ENCODE measurements around the gene ADAM33. TPM values are rescaled to one million over a fixed set of nuclear protein-coding genes. Genes with fewer than 3 reads are reported as not detected.

The ADAM33 gene
- total RNA-seq, 1 experiment from 2014 or later = not detected

GRCh38 chr20:3658019-3658715 lies 23.6 kb downstream of the ADAM33 start:
- no peaks in the 10 kb centered on the region for H3K27me3 ChIP-seq (ENCODE audit: insufficient read depth, low read depth)

DNA sequence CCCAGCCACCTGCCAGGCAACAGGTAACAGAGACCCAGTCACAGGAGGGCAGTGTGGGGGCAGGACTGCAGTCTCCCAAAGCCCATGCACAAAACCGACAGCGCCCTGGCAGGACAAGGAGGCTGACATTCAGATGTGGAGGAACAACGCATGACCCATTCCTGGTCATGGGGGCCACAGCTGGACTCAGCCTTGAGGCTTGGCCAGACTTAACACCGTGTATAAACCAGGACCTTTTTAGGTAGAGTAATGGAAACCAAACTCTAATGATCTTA lies 26.7 kb downstream of the ADAM33 start:
- intact Hi-C loops (cut with micrococcal nuclease; ENCODE audit: unreplicated experiment) = no loop called here
- no peaks in the 10 kb centered on the region for H4K20me1 ChIP-seq (ENCODE audit: insufficient read depth)
- CTCF ChIA-PET = interaction anchor here (0.5 kb wide), 1 partner anchor 12 kb away, joined by 4 read pairs; no protein-coding TSS in a partner anchor
- H3K4me3 ChIP-seq = no peak overlapping the region
- no peak for DNase-seq
- BruUV-seq (replicated peaks) = no TSS peak
- POLR2A ChIA-PET (ENCODE audit: unreplicated experiment) = no interaction called here
- H3K27ac ChIP-seq = no peak overlapping the region
- no peaks in the 10 kb centered on the region for H3K79me2 ChIP-seq (ENCODE audit: low read depth)
- H3K9me2 ChIP-seq (ENCODE audit: insufficient read depth) = no peaks in the 10 kb centered on the region
- no peaks in the 10 kb centered on the region for H3K27me3 ChIP-seq (ENCODE audit: insufficient read depth, low read depth)
- H2AFZ ChIP-seq = no peak overlapping the region
- no peaks in the 10 kb centered on the region for H3K36me3 ChIP-seq (ENCODE audit: low read depth)
- H3K9me3 ChIP-seq (ENCODE audit: insufficient read depth, low read depth) = no peaks in the 10 kb centered on the region
- no peak overlapping the region for H3K4me2 ChIP-seq
- no peaks in the 10 kb centered on the region for H3K4me1 ChIP-seq (replicated peaks; ENCODE audit: insufficient read depth)
- no peaks in the 10 kb centered on the region for H3F3A ChIP-seq (ENCODE audit: insufficient read depth, low read depth)
- no peak for TF ChIP-seq EZH2 (IDR thresholded peaks at IDR 0.05; ENCODE audit: low read depth)
- TF ChIP-seq, protein P1, sequence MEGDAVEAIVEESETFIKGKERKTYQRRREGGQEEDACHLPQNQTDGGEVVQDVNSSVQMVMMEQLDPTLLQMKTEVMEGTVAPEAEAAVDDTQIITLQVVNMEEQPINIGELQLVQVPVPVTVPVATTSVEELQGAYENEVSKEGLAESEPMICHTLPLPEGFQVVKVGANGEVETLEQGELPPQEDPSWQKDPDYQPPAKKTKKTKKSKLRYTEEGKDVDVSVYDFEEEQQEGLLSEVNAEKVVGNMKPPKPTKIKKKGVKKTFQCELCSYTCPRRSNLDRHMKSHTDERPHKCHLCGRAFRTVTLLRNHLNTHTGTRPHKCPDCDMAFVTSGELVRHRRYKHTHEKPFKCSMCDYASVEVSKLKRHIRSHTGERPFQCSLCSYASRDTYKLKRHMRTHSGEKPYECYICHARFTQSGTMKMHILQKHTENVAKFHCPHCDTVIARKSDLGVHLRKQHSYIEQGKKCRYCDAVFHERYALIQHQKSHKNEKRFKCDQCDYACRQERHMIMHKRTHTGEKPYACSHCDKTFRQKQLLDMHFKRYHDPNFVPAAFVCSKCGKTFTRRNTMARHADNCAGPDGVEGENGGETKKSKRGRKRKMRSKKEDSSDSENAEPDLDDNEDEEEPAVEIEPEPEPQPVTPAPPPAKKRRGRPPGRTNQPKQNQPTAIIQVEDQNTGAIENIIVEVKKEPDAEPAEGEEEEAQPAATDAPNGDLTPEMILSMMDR (conservative IDR thresholded peaks at IDR 0.05) = no peak

More at GRCh38 chr20:3658019-3658715, 23.6 kb downstream of the ADAM33 start:
- Histone ChIP-seq H3K79me2 (ENCODE audit: low read depth) (no peaks in the 10 kb centered on the region), H3K27ac (no peak overlapping the region), H3K4me3 (no peak overlapping the region), H3K9me2 (ENCODE audit: insufficient read depth) (no peaks in the 10 kb centered on the region), H3K4me1 (replicated peaks; ENCODE audit: insufficient read depth) (no peaks in the 10 kb centered on the region), H3K9me3 (ENCODE audit: insufficient read depth, low read depth) (no peaks in the 10 kb centered on the region), H3F3A (ENCODE audit: insufficient read depth, low read depth) (no peaks in the 10 kb centered on the region), H3K4me2 (no peak overlapping the region), H2AFZ (no peak overlapping the region), H4K20me1 (ENCODE audit: insufficient read depth) (no peaks in the 10 kb centered on the region), H3K36me3 (ENCODE audit: low read depth) (no peaks in the 10 kb centered on the region)
- TF ChIP-seq, protein P1 (conservative IDR thresholded peaks at IDR 0.05) = no peak
- TF ChIP-seq EZH2 (IDR thresholded peaks at IDR 0.05; ENCODE audit: low read depth) = no peak
- POLR2A ChIA-PET (ENCODE audit: unreplicated experiment) = no interaction called here
- no TSS peak for BruUV-seq (replicated peaks)
- CTCF ChIA-PET = no interaction called here
- DNase-seq = no peak
- intact Hi-C loops (cut with micrococcal nuclease; ENCODE audit: unreplicated experiment) = no loop called here

DNA sequence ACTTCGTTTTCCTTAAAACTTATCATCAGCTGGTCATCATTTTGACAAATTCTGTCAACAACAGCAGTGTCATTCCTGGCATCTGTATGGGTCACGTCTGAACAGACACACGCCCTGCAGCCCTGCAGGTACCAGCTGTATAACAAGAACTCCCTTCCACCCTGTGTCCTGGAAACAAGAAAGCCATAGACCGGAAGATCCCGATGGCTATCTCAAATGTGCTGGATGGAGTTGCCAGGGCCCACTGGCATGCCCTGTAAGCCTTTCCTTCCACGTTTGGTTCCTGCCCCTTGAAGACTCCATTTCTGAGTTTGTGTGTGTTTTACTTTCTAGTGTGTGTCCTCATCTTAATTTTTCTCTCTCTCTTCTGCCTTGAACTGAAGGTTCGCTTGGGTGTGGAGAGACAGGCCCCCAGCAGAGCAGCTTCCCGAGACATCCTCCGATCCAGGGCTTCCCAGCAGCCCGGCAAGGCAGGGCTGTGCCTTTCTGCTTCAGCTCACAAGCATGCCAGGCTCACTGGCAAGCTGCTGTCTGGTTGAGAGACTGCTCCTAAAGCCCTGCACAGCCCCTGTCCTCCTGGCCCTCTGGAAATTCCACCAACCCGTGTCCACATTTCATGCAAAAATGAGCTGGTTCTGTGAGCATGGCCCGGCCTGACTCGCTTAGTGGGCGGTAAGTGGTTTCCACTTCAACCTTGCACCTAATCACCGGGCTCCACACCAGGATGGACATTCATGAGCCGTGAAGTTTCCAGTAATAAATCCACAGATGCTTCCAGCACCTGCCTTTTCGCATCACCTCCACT lies 27.3 kb downstream of the ADAM33 start:
- Histone ChIP-seq H4K20me1 (ENCODE audit: insufficient read depth) (no peaks in the 10 kb centered on the region), H3K9me2 (ENCODE audit: insufficient read depth) (no peaks in the 10 kb centered on the region), H3K4me1 (replicated peaks; ENCODE audit: insufficient read depth) (no peaks in the 10 kb centered on the region), H3K27me3 (ENCODE audit: insufficient read depth, low read depth) (no peaks in the 10 kb centered on the region), H3K9me3 (ENCODE audit: insufficient read depth, low read depth) (no peaks in the 10 kb centered on the region), H2AFZ (no peak overlapping the region), H3K4me3 (no peak overlapping the region), H3K4me2 (no peak overlapping the region), H3K27ac (no peak overlapping the region), H3K36me3 (ENCODE audit: low read depth) (no peaks in the 10 kb centered on the region), H3F3A (ENCODE audit: insufficient read depth, low read depth) (no peaks in the 10 kb centered on the region), H3K79me2 (ENCODE audit: low read depth) (no peaks in the 10 kb centered on the region)
- BruUV-seq (replicated peaks) = no TSS peak
- intact Hi-C loops (cut with micrococcal nuclease; ENCODE audit: unreplicated experiment) = no loop called here
- TF ChIP-seq, protein P1 (conservative IDR thresholded peaks at IDR 0.05) = no peak
- TF ChIP-seq EZH2 (IDR thresholded peaks at IDR 0.05; ENCODE audit: low read depth) = no peak
- DNase-seq = no peak
- ChIA-PET POLR2A (ENCODE audit: unreplicated experiment) (no interaction called here), CTCF (interaction anchor here (0.5 to 0.6 kb wide), 2 partner anchors 12 to 437 kb away, joined by 4 to 8 read pairs; no protein-coding TSS in a partner anchor)
